ENCODE results near the gene PGS1.

- TF ChIP-seq CTCF (IDR thresholded peaks at IDR 0.05; ENCODE audit: insufficient read depth, low read length, poor library complexity, severe bottlenecking): no peak
- no peak for TF ChIP-seq EZH2phosphoT487 (conservative IDR thresholded peaks at IDR 0.05; ENCODE audit: low read length)
Observed at GRCh38 chr17:78376161-78376560, 2.3 kb upstream of the PGS1 start.
